ENCODE data around the gene DNAJC11. TPM values are rescaled to one million over a fixed set of nuclear protein-coding genes. Genes with fewer than 3 reads are reported as not detected.

Gene DNAJC11
- total RNA-seq, 1 experiment from 2014 or later, result 75.6 TPM

DNA sequence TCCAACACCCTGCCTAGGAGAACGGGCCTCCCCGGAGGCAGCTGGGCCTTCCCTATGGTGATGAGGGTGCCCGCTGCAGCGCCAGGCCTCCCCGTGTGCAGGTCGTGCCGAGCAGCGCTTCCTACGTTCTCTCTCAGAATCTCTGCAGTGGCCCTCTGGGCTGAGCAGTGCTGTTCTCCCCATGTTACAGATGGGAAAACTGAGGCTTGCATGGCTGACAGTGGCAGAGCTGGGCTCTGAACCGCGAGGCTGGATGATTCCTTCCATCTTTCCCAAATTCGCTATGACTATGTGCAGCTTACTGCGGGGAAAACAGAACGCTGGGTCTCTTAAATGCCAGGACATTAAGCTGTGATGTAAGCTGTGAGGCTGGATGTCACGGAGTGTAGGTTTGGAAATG, 107.8 kb downstream of the DNAJC11 start:
- H3K9ac ChIP-seq (ENCODE audit: low read length), result no peak overlapping the region
- no peak overlapping the region for H3K4me2 ChIP-seq (ENCODE audit: low read length)
- H4K20me1 ChIP-seq (ENCODE audit: insufficient read depth), result peaks cover 9% of the 10 kb centered on the region; the same call in 1 of the 2 replicates
- intact Hi-C loops (cut with micrococcal nuclease), result no loop called here
- no peak overlapping the region for H3K27ac ChIP-seq (ENCODE audit: low read depth, low read length)
- BruUV-seq (replicated peaks), result no TSS peak
- H3K79me2 ChIP-seq (ENCODE audit: insufficient read depth, low read length), result peaks cover 64% of the 10 kb centered on the region
- H3K9me2 ChIP-seq (ENCODE audit: insufficient read depth), result no peaks in the 10 kb centered on the region
- no peaks in the 10 kb centered on the region for H3K9me3 ChIP-seq (ENCODE audit: control insufficient read depth in 1 of 2, insufficient read depth in 1 of 2, low read depth in 1 of 2, low read length in 2 of 2)
- CTCF ChIA-PET, result no interaction called here
- peaks cover 27 to 76% of the 10 kb centered on the region in 2 experiments for H3K36me3 ChIP-seq (ENCODE audit: control insufficient read depth in 1 of 2, insufficient read depth in 2 of 2, low read length in 2 of 2)
- RAD21 ChIA-PET (ENCODE audit: low non-redundant PET in 1 of 2, low total read pairs in 2 of 2, uncharacterized antibody in 2 of 2, unreplicated experiment in 2 of 2), result no interaction called here
- POLR2A ChIA-PET, result no interaction called here
- H3K27me3 ChIP-seq (ENCODE audit: insufficient read depth, low read length), result no peaks in the 10 kb centered on the region
- TF ChIP-seq CBX3 (IDR thresholded peaks at IDR 0.05; ENCODE audit: low read depth) (no peak), POLR2AphosphoS5 (IDR thresholded peaks at IDR 0.05; ENCODE audit: low read depth, low read length) (no peak), ZNF274 (IDR thresholded peaks at IDR 0.05; ENCODE audit: low read depth, low read length) (no peak), EZH2 (IDR thresholded peaks at IDR 0.05) (no peak), SRF (IDR thresholded peaks at IDR 0.05; ENCODE audit: low read depth) (no peak), EZH2phosphoT487 (IDR thresholded peaks at IDR 0.05; ENCODE audit: borderline replicate concordance) (no peak), ELF1 (IDR thresholded peaks at IDR 0.05; ENCODE audit: borderline replicate concordance, low read depth) (no peak), ZFX (IDR thresholded peaks at IDR 0.05) (no peak), FOSL1 (IDR thresholded peaks at IDR 0.05; ENCODE audit: low read depth) (no peak)
- TF ChIP-seq, protein P1, sequence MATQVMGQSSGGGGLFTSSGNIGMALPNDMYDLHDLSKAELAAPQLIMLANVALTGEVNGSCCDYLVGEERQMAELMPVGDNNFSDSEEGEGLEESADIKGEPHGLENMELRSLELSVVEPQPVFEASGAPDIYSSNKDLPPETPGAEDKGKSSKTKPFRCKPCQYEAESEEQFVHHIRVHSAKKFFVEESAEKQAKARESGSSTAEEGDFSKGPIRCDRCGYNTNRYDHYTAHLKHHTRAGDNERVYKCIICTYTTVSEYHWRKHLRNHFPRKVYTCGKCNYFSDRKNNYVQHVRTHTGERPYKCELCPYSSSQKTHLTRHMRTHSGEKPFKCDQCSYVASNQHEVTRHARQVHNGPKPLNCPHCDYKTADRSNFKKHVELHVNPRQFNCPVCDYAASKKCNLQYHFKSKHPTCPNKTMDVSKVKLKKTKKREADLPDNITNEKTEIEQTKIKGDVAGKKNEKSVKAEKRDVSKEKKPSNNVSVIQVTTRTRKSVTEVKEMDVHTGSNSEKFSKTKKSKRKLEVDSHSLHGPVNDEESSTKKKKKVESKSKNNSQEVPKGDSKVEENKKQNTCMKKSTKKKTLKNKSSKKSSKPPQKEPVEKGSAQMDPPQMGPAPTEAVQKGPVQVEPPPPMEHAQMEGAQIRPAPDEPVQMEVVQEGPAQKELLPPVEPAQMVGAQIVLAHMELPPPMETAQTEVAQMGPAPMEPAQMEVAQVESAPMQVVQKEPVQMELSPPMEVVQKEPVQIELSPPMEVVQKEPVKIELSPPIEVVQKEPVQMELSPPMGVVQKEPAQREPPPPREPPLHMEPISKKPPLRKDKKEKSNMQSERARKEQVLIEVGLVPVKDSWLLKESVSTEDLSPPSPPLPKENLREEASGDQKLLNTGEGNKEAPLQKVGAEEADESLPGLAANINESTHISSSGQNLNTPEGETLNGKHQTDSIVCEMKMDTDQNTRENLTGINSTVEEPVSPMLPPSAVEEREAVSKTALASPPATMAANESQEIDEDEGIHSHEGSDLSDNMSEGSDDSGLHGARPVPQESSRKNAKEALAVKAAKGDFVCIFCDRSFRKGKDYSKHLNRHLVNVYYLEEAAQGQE (IDR thresholded peaks at IDR 0.05; ENCODE audit: low read depth), result no peak
- TF ChIP-seq, protein P2, sequence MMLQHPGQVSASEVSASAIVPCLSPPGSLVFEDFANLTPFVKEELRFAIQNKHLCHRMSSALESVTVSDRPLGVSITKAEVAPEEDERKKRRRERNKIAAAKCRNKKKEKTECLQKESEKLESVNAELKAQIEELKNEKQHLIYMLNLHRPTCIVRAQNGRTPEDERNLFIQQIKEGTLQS (IDR thresholded peaks at IDR 0.05), result no peak
- TF ChIP-seq, protein P3, sequence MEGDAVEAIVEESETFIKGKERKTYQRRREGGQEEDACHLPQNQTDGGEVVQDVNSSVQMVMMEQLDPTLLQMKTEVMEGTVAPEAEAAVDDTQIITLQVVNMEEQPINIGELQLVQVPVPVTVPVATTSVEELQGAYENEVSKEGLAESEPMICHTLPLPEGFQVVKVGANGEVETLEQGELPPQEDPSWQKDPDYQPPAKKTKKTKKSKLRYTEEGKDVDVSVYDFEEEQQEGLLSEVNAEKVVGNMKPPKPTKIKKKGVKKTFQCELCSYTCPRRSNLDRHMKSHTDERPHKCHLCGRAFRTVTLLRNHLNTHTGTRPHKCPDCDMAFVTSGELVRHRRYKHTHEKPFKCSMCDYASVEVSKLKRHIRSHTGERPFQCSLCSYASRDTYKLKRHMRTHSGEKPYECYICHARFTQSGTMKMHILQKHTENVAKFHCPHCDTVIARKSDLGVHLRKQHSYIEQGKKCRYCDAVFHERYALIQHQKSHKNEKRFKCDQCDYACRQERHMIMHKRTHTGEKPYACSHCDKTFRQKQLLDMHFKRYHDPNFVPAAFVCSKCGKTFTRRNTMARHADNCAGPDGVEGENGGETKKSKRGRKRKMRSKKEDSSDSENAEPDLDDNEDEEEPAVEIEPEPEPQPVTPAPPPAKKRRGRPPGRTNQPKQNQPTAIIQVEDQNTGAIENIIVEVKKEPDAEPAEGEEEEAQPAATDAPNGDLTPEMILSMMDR (IDR thresholded peaks at IDR 0.05 in 2 of 3, conservative IDR thresholded peaks at IDR 0.05 in 1 of 3; ENCODE audit: borderline replicate concordance in 1 of 3, insufficient read depth in 1 of 3, low read depth in 2 of 3, low read length in 2 of 3), result no peak
- no peaks in the 10 kb centered on the region for H3K4me1 ChIP-seq (ENCODE audit: control insufficient read depth in 1 of 2, insufficient read depth in 2 of 2, low read length in 2 of 2)
- DNase-seq (ENCODE audit: low read depth, low spot score) (no peak), ATAC-seq (no peak)
- H3K4me3 ChIP-seq (replicated peaks in 1 of 2; ENCODE audit: low read depth in 1 of 2, low read length in 2 of 2), result no peak overlapping the region
- no peak overlapping the region for H2AFZ ChIP-seq (ENCODE audit: low read depth, low read length, poor library complexity, severe bottlenecking)

Measured in HCT116 (cell line).